ENCODE results near the gene SPPL2B. TPM values are rescaled to one million over a fixed set of nuclear protein-coding genes. Genes with fewer than 3 reads are reported as not detected.

The SPPL2B gene
- total and polyA plus RNA-seq, 9 of the 15 experiments (the other 6 are each of a cell fraction or from before 2014, with no cell fraction given): 0.20 to 81.2 (median 15.1) TPM

DNA sequence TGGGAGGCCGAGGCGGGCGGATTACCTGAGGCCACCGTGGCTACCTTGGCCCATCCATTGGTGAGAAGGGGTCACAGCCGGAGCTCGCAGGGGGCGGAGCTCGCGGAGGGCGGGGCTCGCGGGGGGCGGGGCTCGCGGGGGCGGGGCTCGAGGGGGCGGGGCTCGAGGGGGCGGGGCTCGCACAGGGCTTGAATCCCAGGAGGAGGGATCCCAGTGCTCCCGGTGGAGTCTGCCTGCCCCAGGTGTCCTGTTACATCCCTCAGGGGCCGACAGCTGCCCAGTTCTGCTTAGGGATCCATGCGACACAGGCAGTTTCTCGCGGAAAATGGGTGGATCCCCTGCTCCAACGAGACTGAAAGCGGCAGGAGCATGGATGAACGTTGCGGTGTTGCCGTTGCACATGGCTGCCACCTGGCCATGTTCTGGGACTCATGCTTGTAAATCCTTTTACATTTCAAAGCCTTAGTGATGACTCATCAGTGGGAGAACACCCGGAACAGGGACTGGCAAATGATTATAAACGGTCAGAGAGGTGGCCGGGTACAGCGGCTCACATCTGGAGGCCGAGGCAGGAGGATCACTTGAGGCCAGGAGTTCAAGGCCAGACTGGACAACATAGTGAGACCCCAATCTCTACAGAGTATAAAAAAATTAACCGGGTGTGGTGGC lies 56.7 kb downstream of the SPPL2B start (continued):
- TF ChIP-seq, protein P1, sequence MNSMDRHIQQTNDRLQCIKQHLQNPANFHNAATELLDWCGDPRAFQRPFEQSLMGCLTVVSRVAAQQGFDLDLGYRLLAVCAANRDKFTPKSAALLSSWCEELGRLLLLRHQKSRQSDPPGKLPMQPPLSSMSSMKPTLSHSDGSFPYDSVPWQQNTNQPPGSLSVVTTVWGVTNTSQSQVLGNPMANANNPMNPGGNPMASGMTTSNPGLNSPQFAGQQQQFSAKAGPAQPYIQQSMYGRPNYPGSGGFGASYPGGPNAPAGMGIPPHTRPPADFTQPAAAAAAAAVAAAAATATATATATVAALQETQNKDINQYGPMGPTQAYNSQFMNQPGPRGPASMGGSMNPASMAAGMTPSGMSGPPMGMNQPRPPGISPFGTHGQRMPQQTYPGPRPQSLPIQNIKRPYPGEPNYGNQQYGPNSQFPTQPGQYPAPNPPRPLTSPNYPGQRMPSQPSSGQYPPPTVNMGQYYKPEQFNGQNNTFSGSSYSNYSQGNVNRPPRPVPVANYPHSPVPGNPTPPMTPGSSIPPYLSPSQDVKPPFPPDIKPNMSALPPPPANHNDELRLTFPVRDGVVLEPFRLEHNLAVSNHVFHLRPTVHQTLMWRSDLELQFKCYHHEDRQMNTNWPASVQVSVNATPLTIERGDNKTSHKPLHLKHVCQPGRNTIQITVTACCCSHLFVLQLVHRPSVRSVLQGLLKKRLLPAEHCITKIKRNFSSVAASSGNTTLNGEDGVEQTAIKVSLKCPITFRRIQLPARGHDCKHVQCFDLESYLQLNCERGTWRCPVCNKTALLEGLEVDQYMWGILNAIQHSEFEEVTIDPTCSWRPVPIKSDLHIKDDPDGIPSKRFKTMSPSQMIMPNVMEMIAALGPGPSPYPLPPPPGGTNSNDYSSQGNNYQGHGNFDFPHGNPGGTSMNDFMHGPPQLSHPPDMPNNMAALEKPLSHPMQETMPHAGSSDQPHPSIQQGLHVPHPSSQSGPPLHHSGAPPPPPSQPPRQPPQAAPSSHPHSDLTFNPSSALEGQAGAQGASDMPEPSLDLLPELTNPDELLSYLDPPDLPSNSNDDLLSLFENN (IDR thresholded peaks at IDR 0.05; ENCODE audit: low read depth in 2 of 2, low read length in 2 of 2): no peak
- TF ChIP-seq ZNF639 (CRISPR knock-in tag; conservative IDR thresholded peaks at IDR 0.05 in 1 of 2, IDR thresholded peaks at IDR 0.05 in 1 of 2): no peak
- TF ChIP-seq ZNF263 (CRISPR knock-in tag; IDR thresholded peaks at IDR 0.05; ENCODE audit: borderline replicate concordance): peak; percentile 96
- peak; percentile 47 to 95; a peak in 1 of 4 replicates for TF ChIP-seq SIN3A (IDR thresholded peaks at IDR 0.05; ENCODE audit: borderline replicate concordance in 2 of 2, control insufficient read depth in 1 of 2, low read depth in 2 of 2, low read length in 2 of 2)
- TF ChIP-seq, protein P2, sequence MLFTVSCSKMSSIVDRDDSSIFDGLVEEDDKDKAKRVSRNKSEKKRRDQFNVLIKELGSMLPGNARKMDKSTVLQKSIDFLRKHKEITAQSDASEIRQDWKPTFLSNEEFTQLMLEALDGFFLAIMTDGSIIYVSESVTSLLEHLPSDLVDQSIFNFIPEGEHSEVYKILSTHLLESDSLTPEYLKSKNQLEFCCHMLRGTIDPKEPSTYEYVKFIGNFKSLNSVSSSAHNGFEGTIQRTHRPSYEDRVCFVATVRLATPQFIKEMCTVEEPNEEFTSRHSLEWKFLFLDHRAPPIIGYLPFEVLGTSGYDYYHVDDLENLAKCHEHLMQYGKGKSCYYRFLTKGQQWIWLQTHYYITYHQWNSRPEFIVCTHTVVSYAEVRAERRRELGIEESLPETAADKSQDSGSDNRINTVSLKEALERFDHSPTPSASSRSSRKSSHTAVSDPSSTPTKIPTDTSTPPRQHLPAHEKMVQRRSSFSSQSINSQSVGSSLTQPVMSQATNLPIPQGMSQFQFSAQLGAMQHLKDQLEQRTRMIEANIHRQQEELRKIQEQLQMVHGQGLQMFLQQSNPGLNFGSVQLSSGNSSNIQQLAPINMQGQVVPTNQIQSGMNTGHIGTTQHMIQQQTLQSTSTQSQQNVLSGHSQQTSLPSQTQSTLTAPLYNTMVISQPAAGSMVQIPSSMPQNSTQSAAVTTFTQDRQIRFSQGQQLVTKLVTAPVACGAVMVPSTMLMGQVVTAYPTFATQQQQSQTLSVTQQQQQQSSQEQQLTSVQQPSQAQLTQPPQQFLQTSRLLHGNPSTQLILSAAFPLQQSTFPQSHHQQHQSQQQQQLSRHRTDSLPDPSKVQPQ (CRISPR knock-in tag; IDR thresholded peaks at IDR 0.05; ENCODE audit: borderline replicate concordance): no peak
- TF ChIP-seq ZNF384 (IDR thresholded peaks at IDR 0.05; ENCODE audit: low read depth, low read length): no peak
- TF ChIP-seq, protein P3, sequence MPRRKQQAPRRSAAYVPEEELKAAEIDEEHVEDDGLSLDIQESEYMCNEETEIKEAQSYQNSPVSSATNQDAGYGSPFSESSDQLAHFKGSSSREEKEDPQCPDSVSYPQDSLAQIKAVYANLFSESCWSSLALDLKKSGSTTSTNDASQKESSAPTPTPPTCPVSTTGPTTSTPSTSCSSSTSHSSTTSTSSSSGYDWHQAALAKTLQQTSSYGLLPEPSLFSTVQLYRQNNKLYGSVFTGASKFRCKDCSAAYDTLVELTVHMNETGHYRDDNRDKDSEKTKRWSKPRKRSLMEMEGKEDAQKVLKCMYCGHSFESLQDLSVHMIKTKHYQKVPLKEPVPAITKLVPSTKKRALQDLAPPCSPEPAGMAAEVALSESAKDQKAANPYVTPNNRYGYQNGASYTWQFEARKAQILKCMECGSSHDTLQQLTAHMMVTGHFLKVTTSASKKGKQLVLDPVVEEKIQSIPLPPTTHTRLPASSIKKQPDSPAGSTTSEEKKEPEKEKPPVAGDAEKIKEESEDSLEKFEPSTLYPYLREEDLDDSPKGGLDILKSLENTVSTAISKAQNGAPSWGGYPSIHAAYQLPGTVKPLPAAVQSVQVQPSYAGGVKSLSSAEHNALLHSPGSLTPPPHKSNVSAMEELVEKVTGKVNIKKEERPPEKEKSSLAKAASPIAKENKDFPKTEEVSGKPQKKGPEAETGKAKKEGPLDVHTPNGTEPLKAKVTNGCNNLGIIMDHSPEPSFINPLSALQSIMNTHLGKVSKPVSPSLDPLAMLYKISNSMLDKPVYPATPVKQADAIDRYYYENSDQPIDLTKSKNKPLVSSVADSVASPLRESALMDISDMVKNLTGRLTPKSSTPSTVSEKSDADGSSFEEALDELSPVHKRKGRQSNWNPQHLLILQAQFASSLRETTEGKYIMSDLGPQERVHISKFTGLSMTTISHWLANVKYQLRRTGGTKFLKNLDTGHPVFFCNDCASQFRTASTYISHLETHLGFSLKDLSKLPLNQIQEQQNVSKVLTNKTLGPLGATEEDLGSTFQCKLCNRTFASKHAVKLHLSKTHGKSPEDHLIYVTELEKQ (CRISPR knock-in tag; IDR thresholded peaks at IDR 0.05): no peak
- peak; percentile 75 for TF ChIP-seq ATF7 (IDR thresholded peaks at IDR 0.05)
- TF ChIP-seq, protein P4, sequence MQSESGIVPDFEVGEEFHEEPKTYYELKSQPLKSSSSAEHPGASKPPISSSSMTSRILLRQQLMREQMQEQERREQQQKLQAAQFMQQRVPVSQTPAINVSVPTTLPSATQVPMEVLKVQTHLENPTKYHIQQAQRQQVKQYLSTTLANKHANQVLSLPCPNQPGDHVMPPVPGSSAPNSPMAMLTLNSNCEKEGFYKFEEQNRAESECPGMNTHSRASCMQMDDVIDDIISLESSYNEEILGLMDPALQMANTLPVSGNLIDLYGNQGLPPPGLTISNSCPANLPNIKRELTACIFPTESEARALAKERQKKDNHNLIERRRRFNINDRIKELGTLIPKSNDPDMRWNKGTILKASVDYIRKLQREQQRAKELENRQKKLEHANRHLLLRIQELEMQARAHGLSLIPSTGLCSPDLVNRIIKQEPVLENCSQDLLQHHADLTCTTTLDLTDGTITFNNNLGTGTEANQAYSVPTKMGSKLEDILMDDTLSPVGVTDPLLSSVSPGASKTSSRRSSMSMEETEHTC (IDR thresholded peaks at IDR 0.05): no peak
- no peak for TF ChIP-seq ZFP30 (CRISPR knock-in tag; IDR thresholded peaks at IDR 0.05; ENCODE audit: borderline replicate concordance)

Data from K562 (cell line).